Stimulated activated CD4-positive, alpha-beta T cell treated with anti-CD3 and anti-CD28 coated beads, Interleukin-4, amount 100 ng/mL, for 4 hours (primary cell): Measurements from ENCODE around the gene DYNC2H1.
"Not testable (repeated sequence)": the region's sequence is repeated elsewhere in the genome, so short reads cannot be mapped to it uniquely, and the experiment has no call there.

ENCODE experiments used
- DNase-seq, 2 experiments: peaks; one replicate each; pipeline ENCODE4 v3.0.0-alpha.2; 2020

DYNC2H1 gene

DNA sequence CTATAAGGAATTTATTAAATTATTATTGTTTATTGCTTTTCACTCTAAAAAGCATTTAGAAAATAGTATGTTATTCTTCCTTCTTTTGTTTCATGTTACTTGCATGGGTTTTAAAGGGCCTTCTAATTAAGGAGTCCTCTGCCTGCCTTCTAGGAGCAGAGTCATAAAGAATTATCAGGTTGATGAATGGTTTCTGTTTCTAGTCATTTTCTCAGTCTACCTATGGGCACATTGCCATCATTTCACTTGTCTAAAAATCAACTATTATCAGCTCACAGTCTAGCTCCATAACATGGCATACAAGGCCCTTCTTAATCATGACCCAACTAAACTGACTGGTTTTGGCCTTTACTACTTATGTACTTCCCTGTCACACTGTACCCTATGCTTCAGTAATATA, 16.2 kb downstream of the DYNC2H1 start:
- DNase-seq, result no peak

DNA sequence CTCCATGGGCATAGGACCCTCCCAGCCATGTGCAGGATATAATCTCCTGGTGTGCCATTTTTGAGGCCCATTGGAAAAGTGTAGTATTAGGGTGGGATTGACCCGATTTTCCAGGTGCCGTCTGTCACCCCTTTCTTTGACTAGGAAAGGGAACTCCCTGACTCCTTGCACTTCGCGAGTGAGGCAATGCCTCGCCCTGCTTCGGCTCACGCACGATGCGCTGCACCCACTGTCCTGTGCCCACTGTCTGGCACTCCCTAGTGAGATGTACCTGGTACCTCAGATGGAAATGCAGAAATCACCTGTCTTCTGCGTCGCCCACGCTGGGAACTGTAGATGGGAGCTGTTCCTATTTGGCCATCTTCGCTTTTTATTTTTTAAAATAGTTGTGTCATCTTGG, 32.8 kb downstream of the DYNC2H1 start:
- not testable (repeated sequence) for DNase-seq

DNA sequence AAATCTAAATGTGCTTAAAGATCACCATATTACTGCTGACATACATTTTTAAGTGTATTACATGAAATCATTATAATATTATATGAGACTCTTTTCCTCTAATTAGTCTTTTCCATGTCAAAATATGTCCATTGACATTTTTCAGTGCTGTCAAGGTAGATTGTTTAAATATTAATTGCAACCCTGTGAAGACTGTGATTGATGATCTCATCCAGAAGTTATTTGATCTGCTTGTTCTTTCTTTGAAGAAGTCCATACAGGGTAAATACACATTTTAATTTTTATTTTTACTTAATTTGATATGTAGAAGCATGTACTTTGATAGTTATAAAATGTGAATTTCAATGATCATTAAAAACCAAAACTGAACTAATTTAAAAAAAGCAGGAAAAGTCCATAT, 38.4 kb downstream of the DYNC2H1 start:
- DNase-seq, result no peak

DNA sequence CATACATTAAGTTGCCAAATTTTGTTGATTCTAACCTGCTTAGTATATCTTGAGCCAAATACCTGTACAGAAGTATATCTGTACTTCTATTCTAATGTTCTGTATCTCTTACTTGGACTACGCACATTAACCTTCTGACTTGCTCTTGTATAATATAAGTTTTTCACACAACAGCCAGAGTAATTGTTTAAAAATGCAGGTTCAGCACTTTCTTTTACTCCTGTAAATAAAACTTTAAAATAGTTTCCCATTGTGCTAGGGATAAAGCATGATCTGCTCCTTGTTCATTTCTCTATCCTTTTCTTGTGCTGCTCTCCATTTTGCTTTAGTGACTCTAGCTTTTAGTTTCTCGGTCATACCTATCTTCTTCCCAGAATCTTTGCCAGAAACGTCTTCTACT, 48.3 kb downstream of the DYNC2H1 start:
- no peak for DNase-seq

DNA sequence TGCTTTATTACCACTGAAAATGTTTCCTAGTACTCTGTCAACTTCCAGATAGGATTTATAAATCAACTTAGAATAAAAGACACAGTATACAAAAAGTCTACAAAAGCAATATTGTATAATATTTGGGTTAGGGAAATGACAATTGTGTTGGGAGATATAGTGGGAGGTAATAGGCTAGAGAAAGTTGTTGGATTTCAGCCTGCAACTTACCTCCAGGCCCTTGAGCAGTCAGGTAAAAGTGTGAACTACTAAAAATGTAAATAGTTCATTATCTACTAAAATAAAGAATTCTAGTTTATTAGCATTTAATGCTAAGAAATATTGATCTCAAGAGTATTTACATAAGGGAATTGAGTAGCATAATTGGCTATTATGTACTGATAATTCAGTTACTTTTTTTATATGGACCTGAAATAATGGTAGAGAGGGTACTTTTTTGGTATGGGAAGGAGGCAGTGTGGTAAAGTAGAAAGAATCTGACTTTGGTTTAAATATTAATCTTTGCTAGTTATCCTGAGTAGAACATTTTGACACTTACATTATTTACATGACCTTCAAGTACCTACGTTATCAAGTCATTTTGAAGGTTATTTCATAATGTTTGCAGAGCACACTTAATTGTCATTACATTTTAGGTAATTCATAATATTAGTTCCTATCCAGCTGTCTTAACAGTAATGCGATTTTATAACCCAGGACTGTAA, 55.0 kb downstream of the DYNC2H1 start:
- no peak for DNase-seq

DNA sequence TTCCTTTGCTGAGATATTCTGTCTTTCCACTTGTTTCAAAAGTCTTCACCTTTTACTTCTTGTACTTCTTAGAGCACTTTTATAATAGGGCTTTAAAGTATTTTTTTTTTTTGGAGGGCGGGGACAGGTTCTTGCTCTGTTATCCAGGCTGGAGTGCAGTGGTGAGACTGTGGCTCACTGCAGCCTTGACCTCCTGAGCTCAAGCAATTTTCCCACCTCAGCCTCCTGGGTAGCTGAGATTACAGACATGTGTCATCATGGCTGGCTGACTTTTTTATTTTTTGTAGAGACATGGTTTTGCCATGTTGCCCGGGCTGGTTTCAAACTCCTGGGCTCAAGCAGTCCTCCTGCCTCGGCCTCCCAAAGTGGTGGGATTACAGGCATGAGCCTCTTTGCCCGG, 57.9 kb downstream of the DYNC2H1 start:
- DNase-seq, result no peak

DNA sequence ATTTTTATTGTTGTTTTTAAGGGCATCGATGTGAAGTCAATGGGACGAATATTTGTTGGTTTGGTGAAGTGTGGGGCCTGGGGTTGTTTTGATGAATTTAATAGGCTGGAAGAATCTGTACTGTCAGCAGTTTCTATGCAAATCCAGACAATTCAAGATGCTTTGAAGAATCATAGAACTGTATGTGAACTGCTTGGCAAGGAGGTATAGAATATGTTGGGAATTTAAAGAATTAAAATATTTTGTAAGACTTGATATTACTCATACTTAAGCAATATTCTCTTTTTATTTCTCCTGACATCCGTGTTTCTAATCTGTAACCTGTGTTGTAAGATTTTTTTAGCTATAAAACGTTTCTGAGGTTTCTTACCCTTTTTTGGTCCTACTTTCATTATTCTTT, 61.6 kb downstream of the DYNC2H1 start:
- DNase-seq, result no peak

DNA sequence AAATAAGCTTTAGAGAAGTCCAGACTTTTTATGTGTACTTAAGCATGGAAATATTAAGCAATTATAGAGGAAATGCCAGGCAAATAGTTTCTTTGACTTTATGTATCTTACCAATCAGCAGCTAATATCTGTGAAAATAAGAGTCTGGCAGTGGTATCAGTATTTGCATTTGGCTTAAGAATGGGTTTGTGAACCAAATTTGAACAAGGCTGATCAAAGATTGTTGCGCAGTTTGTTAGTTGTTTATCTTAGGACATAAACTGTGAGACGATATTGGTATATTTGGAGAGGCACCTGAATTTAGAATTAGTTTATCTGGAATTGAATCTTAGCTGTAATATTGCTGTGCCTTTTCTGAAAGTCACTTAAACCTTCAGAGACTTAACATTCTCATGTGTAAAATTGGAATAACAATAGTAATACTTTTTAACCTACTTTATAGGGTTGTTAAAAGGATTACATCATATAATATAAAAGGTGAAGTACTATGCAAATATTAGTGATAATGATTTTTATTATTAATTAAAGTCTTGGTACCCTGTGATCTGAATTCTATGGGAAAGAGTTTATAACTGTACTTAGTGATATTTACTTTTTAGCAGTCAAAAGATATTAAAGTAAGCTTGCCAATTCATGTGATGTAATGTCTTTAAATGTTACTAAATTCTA, 66.4 kb downstream of the DYNC2H1 start:
- DNase-seq, result no peak

DNA sequence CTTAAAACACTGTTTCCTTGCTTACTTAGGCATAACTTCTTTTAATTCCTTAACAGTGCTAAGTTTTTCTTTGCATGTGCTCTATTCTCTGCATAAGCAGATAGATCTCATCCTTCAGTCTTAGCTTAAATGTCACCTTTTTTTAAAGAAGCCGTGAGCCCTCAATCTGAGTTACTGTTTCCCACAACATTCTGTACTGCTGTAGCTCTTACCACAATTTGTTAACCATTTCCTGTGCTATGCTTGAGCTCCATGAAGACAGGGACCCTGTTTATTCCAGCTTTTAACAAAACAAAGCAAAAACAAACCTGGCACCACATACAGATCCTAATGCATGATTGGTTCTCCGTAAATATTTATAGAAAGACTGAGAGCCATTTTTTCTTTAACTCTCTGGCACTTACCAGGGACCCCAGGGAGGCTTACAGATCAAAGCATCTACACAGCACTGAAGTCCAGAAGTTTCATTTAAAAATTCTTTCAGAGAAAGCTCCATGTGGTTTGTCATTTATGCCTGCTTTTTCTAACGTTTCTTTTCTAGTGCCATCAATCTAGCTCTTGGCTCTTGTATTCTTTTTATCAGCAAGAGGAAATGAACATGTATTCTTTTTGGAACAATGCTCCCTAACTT, 74.9 kb downstream of the DYNC2H1 start:
- DNase-seq, result no peak

DNA sequence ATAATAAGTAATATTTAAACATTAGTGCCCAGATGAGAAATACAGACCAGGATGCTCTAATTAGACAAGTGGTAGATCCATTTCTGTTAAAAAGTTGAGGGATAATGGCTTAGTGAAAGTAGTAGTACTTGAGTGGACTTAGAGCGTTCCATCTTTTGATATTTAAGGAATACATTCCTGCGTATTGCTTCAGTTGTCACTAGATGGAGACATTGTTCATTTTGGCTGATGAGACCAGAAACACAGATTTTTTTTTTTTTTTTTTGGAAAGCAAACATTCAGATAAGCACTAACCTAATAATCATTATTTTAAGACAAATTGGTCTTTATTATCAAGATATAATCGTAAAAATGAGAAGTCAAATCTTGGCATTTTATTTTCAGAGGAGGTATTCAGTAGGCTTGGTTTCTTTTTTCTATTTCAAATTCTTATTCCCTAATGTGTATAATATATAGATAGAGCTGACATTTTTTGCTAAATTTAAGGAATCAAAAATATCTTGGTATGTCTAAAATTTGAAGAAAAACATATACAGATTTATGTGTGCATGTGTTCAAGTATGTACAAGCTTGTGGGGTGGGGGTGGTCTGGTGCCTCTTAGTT, 92.9 kb downstream of the DYNC2H1 start:
- DNase-seq, result no peak

DNA sequence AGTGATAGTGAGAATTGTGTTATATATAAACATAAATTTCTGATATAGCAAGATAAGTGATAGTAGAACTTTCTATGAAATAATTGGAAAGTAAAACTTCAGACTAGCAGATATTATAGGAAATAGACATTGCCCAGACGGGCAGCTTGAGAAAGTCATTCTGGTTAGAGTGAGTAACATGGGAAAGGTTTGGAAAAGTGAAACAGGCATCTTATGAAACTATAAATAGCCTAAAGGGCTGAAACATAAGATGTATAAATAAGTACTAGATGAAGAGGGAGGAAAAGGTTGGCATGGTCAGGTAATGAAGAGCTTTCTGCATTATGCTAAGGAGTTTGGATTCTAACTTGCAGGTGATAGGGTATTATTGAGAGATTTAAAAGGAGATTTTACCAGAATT, 101.3 kb downstream of the DYNC2H1 start:
- no peak for DNase-seq

DNA sequence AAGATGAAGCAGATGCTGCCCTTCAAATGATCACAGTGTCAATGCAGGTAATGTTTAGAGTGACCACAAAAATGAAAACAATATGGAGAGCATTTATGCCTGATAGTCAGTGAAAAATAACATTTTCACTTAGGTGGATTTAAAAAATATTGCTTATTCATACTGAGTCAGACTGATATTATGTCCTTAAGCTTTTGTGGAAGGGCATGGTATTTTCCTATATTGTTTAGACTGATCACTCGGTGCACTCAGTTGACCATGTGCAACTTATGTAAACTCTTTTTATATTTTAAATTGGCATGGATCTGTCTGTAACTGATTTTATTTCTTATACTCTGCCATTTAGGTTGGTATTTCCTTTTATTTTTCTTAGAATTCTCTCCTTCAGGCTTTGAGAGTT, 106.6 kb downstream of the DYNC2H1 start:
- no peak for DNase-seq

DNA sequence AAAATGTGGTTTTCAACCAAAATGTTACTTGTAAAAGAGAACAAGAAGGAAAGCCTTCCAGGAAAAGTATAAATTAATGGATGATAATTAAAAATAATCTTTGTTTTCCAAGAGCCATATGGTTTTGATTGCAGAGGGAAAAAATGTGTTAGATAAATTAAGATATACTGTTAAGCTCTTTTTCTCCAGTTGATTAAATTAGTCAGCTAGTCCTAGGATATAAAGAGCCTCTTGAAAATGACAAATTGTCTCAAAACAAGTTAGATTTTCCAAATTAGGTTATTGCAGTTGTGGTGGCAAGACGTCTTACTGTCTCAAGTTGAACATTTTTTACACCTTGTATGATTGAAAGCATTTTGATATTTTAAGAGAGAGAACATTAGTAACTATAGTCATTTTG, 110.9 kb downstream of the DYNC2H1 start:
- DNase-seq, result no peak

DNA sequence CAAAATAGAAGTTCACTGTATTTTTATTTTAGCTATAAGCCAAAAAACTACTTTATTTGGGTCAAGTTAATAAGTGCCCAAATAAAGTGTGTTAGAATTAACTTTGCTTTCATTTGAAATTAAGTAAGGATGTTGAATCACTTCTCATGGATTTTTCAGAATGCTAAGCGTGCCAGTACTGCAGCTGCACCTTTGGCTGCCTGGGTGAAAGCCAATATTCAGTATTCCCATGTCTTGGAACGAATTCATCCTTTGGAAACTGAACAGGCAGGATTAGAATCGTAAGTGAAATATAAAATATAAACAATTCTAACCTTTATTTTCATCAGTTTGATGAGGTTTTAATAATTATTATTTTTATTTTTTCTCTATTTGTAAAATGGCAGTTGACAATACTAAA, 113.6 kb downstream of the DYNC2H1 start:
- DNase-seq, result no peak

DNA sequence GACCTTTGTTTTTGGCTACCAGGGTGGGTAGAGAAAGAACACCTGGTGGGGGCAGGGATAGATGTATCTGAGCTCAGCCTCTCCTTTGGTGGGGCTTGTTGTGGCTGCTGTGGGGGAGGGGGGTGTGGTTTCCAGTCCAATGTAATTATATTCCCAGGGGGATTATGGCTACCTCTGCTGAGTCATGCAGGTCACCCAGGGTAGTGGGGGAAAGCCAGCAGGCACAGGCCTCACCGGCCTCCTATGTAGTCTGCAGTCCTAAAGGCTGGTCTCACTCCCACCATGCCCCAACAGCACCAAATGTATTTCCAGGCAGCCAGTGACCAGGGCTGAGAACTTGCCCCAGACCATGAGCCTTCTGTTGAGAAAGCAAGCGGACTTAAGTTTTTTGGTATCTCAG, 119.6 kb downstream of the DYNC2H1 start:
- DNase-seq, result no peak

DNA sequence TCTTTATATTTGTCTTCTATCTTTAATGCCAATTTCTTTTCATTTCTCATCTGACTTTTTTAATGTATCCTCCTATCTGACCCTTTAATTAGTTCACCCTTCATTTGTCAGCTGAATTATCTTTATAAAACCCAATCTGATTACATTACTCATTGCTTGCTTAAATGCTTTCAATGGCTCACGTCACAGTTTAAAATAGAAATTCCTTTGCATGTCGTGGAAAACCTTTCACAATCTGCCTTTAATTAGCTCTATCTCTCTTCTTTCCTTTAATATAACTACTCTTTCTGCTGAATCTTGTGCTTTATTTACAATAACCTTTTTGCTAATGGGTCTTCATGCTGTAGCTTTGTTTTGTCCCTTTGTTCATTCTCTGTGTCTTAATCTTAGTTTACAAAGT, 125.7 kb downstream of the DYNC2H1 start:
- DNase-seq, result no peak

DNA sequence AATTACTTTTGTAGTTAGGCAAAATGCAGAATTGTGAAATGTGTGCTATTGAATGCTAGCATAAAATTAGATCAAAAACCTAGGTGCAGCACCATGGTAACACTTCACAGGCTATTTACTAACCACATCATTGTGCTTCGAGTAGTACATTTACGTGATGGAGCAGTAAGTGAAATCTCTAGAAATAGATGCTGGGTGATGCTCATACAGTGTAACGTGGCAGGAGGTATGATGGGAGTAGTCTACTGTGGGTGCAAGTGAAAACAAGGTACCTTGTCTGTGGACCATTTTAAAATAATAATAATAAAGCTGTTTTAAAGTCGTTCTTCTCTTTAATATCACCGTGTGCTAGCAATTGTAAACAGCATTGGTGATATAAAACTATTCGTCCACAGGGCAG, 132.3 kb downstream of the DYNC2H1 start:
- DNase-seq, result no peak

DNA sequence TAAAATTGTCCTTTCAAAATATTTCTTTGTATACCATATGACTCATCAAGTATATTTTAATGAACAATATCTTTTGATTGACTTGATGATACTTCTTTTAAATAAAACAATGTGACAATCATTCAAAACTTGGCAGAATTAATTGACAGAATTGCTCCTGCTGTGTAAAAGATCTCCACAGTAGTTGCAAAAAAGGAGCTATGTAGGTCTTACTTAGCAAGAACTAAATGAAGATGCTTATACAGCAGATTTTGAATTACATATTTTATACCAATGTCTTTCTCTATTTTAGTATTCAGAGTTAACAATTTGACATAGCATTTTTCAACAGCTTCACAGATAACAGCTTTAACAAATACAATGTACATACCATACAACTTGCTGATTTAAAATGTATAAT, 144.9 kb downstream of the DYNC2H1 start:
- no peak for DNase-seq

DNA sequence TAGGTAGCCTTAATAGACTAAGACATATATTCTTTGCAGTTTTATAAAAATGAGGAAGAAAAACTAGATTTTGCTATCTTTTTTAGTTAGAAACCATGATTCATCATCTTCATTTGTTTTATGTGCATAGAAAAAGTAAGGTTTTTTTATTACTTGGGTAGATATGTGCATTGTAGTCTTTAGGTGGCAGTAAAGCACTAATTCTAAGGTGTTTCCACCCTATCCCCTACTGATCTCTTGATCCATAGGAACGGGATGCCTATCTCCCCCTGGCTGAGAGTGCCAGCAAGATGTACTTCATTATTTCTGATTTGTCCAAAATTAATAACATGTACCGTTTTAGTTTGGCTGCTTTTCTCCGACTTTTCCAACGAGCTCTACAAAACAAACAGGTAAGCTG, 148.1 kb downstream of the DYNC2H1 start:
- no peak for DNase-seq

DNA sequence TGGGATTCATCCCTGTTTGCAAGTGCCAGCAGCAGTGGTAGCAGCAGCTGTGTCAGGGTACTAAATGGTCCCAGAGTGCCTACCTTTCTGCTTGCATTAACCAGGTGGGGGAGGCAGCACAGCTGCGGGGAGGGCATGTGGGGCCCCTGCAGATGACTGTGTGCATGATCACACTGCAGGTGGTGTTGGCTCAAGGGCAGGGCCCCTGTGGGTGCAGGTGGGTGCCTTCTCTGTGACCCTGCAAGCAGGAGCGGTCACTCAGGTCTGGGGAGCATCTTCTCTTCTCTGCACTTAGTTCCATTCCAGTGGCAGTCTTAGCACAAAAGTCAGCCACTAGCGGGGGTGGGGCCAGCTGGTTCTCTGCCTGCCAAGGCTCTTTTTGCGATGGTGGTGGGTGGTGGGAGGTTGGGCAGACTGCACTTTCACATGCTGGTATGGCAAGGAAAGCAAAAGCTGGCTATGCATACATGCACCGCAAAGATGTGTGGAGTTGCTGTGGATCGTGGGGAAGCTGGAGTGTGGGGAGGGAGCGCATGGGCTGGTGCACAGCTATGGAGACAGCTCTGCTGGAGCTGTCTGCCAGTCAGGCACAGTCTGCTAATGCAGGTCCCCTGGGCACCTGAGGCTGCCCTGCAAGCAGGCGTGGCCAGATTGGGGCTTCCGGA, 157.1 kb downstream of the DYNC2H1 start:
- no peak for DNase-seq

DNA sequence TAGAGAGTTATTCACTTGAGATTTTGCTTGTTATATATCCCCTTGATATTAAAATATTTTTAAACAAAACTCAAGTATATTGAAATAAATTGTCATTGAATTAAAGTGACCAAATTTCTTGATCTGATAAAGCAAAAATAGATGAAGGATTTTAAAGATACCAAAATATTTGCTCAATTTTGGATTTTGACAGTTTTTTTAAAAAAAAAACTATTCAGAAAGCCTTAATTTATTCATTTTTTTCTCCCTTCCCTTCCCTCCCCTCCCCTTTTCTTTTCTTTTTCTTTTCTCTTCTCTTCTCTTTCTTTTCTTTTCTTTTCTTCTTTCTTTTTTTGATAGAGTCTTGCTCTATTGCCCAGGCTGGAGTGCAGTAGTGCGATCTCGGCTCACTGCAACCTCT, 163.7 kb downstream of the DYNC2H1 start:
- no peak for DNase-seq

DNA sequence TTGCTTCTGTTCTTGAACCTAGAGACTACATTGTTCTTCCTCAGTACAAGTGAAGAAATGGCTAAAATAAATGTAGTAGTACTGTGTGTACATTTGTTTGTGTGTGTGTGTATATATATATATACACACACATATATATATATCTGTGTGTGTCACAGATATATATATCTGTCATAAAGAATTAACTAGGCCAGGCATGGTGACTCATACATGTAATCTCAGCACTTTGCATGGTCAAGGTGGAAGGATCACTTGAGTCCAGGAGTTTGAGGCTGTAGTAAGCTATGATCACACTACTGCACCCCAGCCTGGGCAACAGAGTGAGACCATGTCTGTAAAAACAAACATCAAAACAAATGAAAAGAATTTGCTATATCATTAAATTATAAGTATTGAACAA, 164.8 kb downstream of the DYNC2H1 start:
- no peak for DNase-seq

DNA sequence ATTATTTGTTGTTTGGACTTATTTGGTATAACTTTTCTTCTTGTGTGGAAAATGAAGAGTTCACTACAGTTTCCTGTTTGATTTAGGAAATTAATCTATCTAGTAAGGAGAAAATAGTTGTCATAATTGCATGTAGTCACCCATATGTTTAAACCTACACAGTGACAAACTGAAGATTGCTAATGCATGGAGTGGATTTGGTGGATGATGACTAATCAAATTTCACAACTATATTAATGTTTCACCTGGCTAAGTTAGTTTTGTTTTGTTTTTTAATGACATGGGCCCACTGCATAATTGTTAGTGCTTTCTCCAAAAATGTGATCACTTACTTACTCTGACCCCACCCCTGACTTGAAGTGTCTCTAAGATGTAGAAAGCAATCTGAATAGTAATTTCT, 170.6 kb downstream of the DYNC2H1 start:
- no peak for DNase-seq

DNA sequence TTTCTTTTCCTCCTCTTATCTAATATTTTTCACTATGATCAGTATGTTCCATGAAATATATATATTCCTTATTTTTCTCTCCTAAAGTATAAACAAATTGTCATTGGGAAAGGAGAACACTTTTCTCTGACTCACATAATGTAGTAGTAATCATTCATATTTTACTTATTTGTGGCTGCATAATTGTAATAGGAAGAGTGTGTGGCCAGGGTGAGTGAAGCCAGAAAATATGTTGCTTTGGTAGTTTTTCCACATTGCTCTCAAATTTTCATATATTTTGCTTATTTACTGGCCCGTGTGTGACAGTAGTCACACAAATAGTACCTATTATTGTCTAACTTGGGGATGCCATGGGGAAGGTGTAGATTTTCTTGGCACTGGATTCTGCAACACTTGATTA, 172.1 kb downstream of the DYNC2H1 start:
- DNase-seq, result no peak
